GM21390 (cell line): ENCODE data around the gene SHCBP1L.

Experiments used
- ATAC-seq: cut with Tn5 transposase; IDR thresholded peaks from one replicate; pipeline ENCODE4 v1.9.1; 2021; ENCODE audit not compliant: unreplicated experiment

Gene SHCBP1L

GRCh38 chr1:182952677-182953444, at the start of gene SHCBP1L:
Gene SHCBP1L, minus strand, starts transcription at chr1:182953166. Its CDS starts 33 bp downstream, at chr1:182953133.
- ATAC-seq, result no peak

- no peak for ATAC-seq
Observed at GRCh38 chr1:183002267-183002666, 49.3 kb upstream of the SHCBP1L start.

- ATAC-seq, result no peak
Observed at GRCh38 chr1:183000167-183000962, 47.4 kb upstream of the SHCBP1L start.

GRCh38 chr1:182998482-182998881, 45.5 kb upstream of the SHCBP1L start:
- ATAC-seq, result no peak

- no peak for ATAC-seq
Observed at GRCh38 chr1:182996816-182997215, 43.9 kb upstream of the SHCBP1L start.

- no peak for ATAC-seq
Observed at GRCh38 chr1:182995894-182996293, 42.9 kb upstream of the SHCBP1L start.

- ATAC-seq, result no peak
Observed at GRCh38 chr1:182993746-182994145, 40.8 kb upstream of the SHCBP1L start.

GRCh38 chr1:182990413-182991144, 37.6 kb upstream of the SHCBP1L start:
- no peak for ATAC-seq

GRCh38 chr1:182985876-182986275, 32.9 kb upstream of the SHCBP1L start:
- ATAC-seq, result no peak

GRCh38 chr1:182984621-182985020, 31.7 kb upstream of the SHCBP1L start:
- ATAC-seq, result no peak

GRCh38 chr1:182984138-182984537, 31.2 kb upstream of the SHCBP1L start:
- ATAC-seq, result no peak

- ATAC-seq, result no peak
Observed at GRCh38 chr1:182978151-182978853, 25.3 kb upstream of the SHCBP1L start.

- no peak for ATAC-seq
Observed at GRCh38 chr1:182977480-182977879, 24.5 kb upstream of the SHCBP1L start.

GRCh38 chr1:182974506-182975191, 21.7 kb upstream of the SHCBP1L start:
- no peak for ATAC-seq

GRCh38 chr1:182972829-182973228, 19.9 kb upstream of the SHCBP1L start:
- ATAC-seq, result no peak

GRCh38 chr1:182972231-182972630, 19.3 kb upstream of the SHCBP1L start:
- no peak for ATAC-seq

GRCh38 chr1:182971219-182971618, 18.3 kb upstream of the SHCBP1L start:
- ATAC-seq, result no peak

- ATAC-seq, result no peak
Observed at GRCh38 chr1:182968836-182969734, 16.1 kb upstream of the SHCBP1L start.

- no peak for ATAC-seq
Observed at GRCh38 chr1:182968151-182968741, 15.3 kb upstream of the SHCBP1L start.
